Epithelial cell of esophagus (primary cell): ENCODE results near the gene ZNF8.

Source experiments
- DNase-seq: peaks from one replicate; pipeline ENCODE4 v3.0.0; 2010; ENCODE audit warnings: low read depth
- H3K4me3 ChIP-seq: 2 replicates; pipeline ENCODE4 v1.5.1; 2011; ENCODE audit warnings: mild to moderate bottlenecking, low read length, control low read depth
- CTCF ChIP-seq: IDR thresholded peaks from 2 replicates; pipeline ENCODE4 v1.5.1; 2011; ENCODE audit warnings: low read depth, mild to moderate bottlenecking, low read length, control low read depth, inconsistent platforms; ENCODE audit not compliant: insufficient read depth; ENCODE audit errors: missing control alignments

ZNF8 gene

DNA sequence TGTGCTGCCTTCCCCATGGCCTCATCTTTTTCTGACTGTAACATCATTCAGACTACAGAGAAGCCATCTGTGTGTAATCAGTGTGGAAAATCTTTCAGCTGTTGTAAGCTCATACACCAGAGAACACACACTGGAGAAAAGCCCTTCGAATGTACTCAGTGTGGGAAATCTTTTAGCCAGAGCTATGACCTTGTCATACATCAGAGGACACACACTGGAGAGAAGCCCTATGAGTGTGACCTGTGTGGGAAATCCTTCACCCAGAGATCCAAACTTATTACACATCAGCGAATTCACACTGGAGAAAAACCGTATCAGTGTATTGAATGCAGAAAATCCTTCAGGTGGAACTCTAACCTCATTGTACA is 17.2 kb upstream of the ZNF8 start:
- no peak for TF ChIP-seq CTCF
- no peak for DNase-seq
- no peak overlapping the region for H3K4me3 ChIP-seq

DNA sequence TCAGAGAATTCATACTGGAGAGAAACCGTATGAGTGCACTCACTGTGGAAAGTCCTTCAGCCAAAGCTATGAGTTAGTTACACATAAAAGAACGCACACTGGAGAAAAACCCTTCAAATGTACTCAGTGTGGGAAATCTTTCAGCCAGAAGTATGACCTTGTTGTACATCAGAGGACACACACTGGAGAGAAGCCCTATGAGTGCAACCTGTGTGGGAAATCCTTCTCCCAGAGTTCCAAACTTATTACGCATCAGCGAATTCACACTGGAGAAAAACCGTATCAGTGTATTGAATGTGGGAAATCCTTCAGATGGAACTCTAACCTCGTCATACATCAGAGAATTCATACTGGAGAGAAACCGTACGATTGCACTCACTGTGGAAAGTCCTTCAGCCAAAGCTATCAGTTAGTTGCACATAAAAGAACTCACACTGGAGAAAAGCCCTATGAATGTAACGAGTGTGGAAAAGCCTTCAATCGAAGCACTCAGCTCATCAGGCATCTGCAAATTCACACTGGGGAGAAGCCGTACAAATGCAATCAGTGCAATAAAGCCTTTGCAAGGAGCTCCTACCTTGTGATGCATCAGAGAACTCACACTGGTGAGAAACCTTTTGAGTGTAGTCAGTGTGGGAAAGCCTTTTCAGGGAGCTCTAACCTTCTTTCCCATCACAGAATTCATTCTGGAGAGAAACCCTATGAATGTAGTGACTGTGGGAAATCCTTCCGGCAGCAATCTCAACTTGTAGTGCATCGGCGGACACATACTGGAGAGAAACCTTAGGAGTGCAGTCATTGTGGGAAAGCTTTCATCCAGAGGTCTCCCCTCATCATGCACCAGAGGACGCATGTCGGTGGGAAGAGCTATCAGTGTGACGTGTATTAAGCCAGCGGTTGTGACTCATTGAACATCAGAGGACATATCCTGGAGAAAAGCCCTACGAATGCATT is 16.5 kb upstream of the ZNF8 start:
- H3K4me3 ChIP-seq = no peak overlapping the region
- TF ChIP-seq CTCF = no peak
- DNase-seq = no peak

DNA sequence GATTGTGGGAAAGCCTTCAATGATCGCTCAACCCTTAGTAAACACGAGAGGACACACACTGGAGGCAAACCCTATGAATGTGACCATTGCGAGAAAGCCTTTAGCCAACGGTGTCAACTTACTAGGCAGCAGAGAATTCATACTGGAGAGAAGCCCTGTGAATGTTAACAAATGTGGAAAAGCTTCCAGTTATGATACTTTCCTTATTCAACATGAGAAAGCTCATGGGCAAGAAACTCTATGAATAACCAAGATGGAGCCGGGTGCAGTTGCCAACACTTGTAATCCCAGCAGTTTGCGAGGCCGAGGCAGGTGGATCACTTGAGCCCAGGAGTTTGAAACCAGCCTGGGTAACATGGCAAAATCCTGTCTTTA is 15.8 kb upstream of the ZNF8 start:
- H3K4me3 ChIP-seq = no peak overlapping the region
- DNase-seq = no peak
- no peak for TF ChIP-seq CTCF

DNA sequence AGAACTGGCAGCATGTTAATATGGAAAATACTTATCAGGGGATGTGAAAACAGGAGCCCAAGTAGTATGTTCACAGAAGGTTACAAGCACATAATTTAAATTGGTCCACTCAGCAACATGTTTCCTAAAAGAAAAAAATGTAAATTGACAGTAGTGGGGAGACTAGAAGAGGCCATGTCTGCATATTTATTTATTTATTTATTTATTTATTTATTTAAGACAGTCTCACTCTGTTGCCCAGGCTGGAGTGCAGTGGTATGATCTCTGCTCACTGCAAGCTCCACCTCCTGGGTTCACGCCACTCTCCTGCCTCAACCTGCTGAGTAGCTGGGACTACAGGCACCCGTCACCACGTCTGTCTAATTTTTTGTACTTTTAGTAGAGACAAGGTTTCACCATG is 13.7 kb upstream of the ZNF8 start:
- H3K4me3 ChIP-seq = no peak overlapping the region
- TF ChIP-seq CTCF = no peak
- DNase-seq = no peak

GRCh38 chr19:58268344-58268743 is 10.4 kb upstream of the ZNF8 start:
- TF ChIP-seq CTCF = no peak
- no peak overlapping the region for H3K4me3 ChIP-seq
- DNase-seq = no peak

DNA sequence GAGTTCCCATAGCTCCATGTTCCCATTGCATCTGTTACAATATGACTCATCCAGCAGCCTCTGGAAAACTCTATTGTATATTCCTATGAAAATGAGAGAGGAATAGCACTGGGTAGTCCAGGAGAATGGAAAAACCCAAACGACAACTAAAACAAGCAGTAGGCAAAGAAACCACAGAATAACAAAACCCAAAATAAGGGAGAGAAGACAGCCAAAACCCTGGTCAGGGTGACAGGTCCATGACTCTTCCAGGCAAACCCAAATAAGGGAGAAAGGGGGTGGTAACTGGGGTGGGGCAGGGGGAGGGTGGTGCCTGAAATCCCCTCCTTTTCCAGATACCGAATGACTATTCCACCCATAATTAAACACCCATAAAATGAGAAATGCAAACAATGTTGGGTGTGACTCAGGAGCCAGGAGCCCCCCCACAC is 4.0 kb upstream of the ZNF8 start:
- H3K4me3 ChIP-seq = no peak overlapping the region
- DNase-seq = no peak
- no peak for TF ChIP-seq CTCF

DNA sequence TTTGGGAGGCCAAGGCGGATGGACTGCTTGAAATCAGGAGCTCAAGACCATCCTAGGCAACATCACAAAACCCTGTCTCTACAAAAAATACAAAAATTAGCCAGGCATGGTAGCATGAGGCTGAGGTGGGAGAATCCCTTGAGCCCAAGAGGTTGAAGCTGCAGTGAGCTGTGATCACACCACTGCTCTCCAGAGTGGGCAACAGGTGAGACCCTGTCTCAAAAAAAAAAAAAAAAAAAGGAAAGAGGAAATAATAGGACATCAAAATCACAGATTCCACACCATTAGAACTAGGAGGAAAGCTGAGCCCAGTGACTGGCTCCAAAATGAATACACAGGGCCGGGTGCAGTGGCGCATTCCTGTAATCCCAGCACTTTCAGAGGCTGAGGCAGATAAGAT is 3.2 kb upstream of the ZNF8 start:
- H3K4me3 ChIP-seq = no peak overlapping the region
- TF ChIP-seq CTCF = no peak
- DNase-seq = no peak
